PC-9 (cell line): ENCODE data around the gene UQCC5. TPM values are rescaled to one million over a fixed set of nuclear protein-coding genes. Genes with fewer than 3 reads are reported as not detected.

Experiments
- BruUV-seq: library from RNA; stranded (reverse); fragments of 400-500 nt; replicated peaks from 2 replicates; lab custom pipeline; 2021; lab: Mats Ljungman, UMichigan
- CTCF ChIA-PET: fragments of 300-600 bp; sonication (Branson Sonifier 250); formaldehyde crosslinking; loops from one replicate; lab custom pipeline; 2022; ENCODE audit warnings: antibody characterized with exemption; lab: Charles Lee
- POLR2A ChIA-PET: fragments of 300-600 bp; sonication (Branson Sonifier 250); formaldehyde crosslinking; loops from one replicate; lab custom pipeline; 2022; ENCODE audit warnings: antibody characterized with exemption; ENCODE audit not compliant: unreplicated experiment; lab: Charles Lee
- DNase-seq, 2 experiments: peaks; one replicate each; pipeline versions ENCODE4 v3.0.0 to v3.0.0-alpha.2; 2015 to 2022; ENCODE audit warnings: mixed read lengths in 1 of 2
- H2AFZ ChIP-seq: fragments of 200-600 bp; sonication (generic); 2 replicates; pipeline ENCODE4 v1.8.1; 2017; ENCODE audit warnings: antibody characterized with exemption
- H3F3A ChIP-seq: fragments of 200-600 bp; sonication (generic); 2 replicates; pipeline ENCODE4 v1.8.1; 2017; ENCODE audit warnings: antibody characterized with exemption, mild to moderate bottlenecking, low read depth; ENCODE audit not compliant: insufficient read depth
- H3K27ac ChIP-seq: fragments of 200-600 bp; sonication (generic); 2 replicates; pipeline ENCODE4 v1.6.1; 2016; ENCODE audit warnings: mixed run types
- H3K27me3 ChIP-seq: fragments of 200-600 bp; sonication (generic); 2 replicates; pipeline ENCODE4 v1.6.1; 2016; ENCODE audit warnings: low read depth, mixed run types; ENCODE audit not compliant: insufficient read depth
- H3K36me3 ChIP-seq: fragments of 200-600 bp; sonication (generic); 2 replicates; pipeline ENCODE4 v1.6.1; 2016; ENCODE audit warnings: low read depth, mixed run types
- H3K4me1 ChIP-seq: fragments of 200-600 bp; sonication (generic); replicated peaks from 2 replicates; pipeline ENCODE4 v1.6.1; 2016; ENCODE audit warnings: mixed run types; ENCODE audit not compliant: insufficient read depth
- H3K4me2 ChIP-seq: fragments of 200-600 bp; sonication (generic); 2 replicates; pipeline ENCODE4 v1.6.1; 2017; ENCODE audit warnings: mixed run types
- H3K4me3 ChIP-seq: fragments of 200-600 bp; sonication (generic); 2 replicates; pipeline ENCODE4 v1.6.1; 2016; ENCODE audit warnings: mixed run types
- H3K79me2 ChIP-seq: fragments of 200-600 bp; sonication (generic); 2 replicates; pipeline ENCODE4 v1.6.1; 2017; ENCODE audit warnings: low read depth, mixed run types
- H3K9me2 ChIP-seq: fragments of 200-600 bp; sonication (generic); 2 replicates; pipeline ENCODE4 v1.8.1; 2017; ENCODE audit warnings: mild to moderate bottlenecking; ENCODE audit not compliant: insufficient read depth
- H3K9me3 ChIP-seq: fragments of 200-600 bp; sonication (generic); 2 replicates; pipeline ENCODE4 v1.8.1; 2016; ENCODE audit warnings: low read depth; ENCODE audit not compliant: insufficient read depth
- H4K20me1 ChIP-seq: fragments of 200-600 bp; sonication (generic); 2 replicates; pipeline ENCODE4 v1.8.1; 2017; ENCODE audit not compliant: insufficient read depth
- CTCF ChIP-seq: fragments of 200-600 bp; sonication (generic); conservative IDR thresholded peaks from 2 replicates; pipeline ENCODE4 v1.6.1; 2017; ENCODE audit warnings: mixed run types, antibody characterized with exemption, mild to moderate bottlenecking, moderate library complexity
- EZH2 ChIP-seq: fragments of 200-600 bp; sonication (generic); IDR thresholded peaks from 2 replicates; pipeline ENCODE4 v1.8.0; 2017; ENCODE audit warnings: antibody characterized with exemption, low read depth
- intact Hi-C: fragments of 100-400 bp; cut with micrococcal nuclease; formaldehyde crosslinking; loops from one replicate; pipeline ENCODE4 v1.10.0; 2022; ENCODE audit not compliant: unreplicated experiment
- total RNA-seq: library from RNA; stranded (reverse); gene quantifications from 2 replicates; pipeline ENCODE4 v1.2.3, GENCODE V29; 2021

The UQCC5 gene
- total RNA-seq, 1 experiment from 2014 or later: 13.3 TPM

DNA sequence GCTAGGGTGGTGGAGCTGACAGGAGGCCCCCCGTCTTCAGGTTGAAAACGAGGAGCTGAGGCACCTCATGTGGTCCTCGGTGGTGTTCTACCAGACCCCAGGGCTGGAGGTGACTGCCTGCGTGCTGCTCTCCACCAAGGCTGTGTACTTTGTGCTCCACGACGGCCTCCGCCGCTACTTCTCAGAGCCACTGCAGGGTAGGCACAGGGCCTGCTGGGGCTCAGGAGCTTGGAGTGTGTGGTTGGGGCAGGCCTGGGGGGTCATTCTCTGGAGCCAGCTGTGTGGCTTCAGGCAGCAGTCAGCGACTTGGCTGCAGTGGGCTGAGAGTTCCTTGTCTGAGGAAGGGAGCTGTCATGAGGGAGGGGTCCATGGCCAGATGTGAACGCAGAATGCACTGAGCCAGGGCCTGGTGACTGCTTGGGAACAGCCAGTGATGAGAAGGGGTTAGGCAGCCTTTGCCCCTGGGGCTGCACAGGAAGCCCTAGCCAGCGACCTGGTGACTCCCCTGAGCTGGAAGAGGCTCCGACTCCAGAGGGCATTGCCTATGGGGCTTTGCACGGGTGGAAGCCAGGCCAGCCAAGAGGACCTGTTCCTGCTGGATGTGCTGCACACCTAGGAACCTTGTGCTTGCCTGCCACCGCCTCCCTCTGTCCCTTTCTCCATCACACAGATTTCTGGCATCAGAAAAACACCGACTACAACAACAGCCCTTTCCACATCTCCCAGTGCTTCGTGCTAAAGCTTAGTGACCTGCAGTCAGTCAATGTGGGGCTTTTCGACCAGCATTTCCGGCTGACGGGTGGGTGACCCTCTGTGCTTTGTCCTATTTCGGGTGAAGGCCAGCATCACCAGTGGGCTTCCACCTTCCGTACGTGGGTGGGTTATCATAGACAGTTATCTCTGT is 46.1 kb upstream of the UQCC5 start:
- BruUV-seq: no TSS peak
- DNase-seq: no peak
- TF ChIP-seq EZH2 (no peak), CTCF (no peak)
- Histone ChIP-seq H4K20me1 (no peaks in the 10 kb centered on the region), H3K27ac (no peak overlapping the region), H3K36me3 (no peaks in the 10 kb centered on the region), H3K9me3 (no peaks in the 10 kb centered on the region), H3K4me3 (no peak overlapping the region), H3K9me2 (no peaks in the 10 kb centered on the region), H3K79me2 (no peaks in the 10 kb centered on the region), H3K4me1 (no peaks in the 10 kb centered on the region), H2AFZ (no peak overlapping the region), H3F3A (no peaks in the 10 kb centered on the region), H3K4me2 (no peak overlapping the region), H3K27me3 (no peaks in the 10 kb centered on the region)
- intact Hi-C loops: no loop called here
- POLR2A ChIA-PET: interaction anchor here (0.5 to 0.7 kb wide), 2 partner anchors 46 to 448 kb away, joined by 3 read pairs; no protein-coding TSS in a partner anchor
- CTCF ChIA-PET: no interaction called here

DNA sequence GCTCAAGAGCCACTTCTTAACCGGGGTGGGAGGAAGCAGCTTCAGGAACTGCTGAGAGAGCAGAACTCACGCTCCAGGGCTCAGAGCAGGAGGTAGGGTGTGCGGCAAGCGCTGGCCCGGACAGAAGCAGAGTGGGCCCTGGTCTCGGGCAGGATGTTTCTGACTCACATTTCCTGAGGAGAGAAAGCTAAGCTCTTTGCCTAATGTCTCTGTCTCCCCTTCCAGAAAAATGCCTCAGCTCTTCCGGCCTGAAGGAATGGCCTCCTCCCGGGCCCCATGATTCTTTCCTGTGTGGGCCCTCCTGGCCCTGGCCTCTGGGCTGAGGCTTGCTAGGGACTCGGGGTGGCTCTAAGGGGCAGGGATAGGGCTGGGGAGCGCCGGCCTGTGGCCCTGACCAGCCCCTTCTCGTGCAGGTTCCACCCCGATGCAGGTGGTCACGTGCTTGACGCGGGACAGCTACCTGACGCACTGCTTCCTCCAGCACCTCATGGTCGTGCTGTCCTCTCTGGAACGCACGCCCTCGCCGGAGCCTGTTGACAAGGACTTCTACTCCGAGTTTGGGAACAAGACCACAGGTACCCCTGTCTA is 45.4 kb upstream of the UQCC5 start:
- Histone ChIP-seq H3K36me3 (no peaks in the 10 kb centered on the region), H3K9me2 (no peaks in the 10 kb centered on the region), H3K4me1 (no peaks in the 10 kb centered on the region), H4K20me1 (no peaks in the 10 kb centered on the region), H3K4me3 (no peak overlapping the region), H3K9me3 (no peaks in the 10 kb centered on the region), H3F3A (no peaks in the 10 kb centered on the region), H3K27me3 (no peaks in the 10 kb centered on the region), H3K4me2 (no peak overlapping the region), H3K79me2 (no peaks in the 10 kb centered on the region), H3K27ac (no peak overlapping the region), H2AFZ (no peak overlapping the region)
- CTCF ChIA-PET: no interaction called here
- TF ChIP-seq EZH2 (no peak), CTCF (no peak)
- DNase-seq: no peak
- no TSS peak for BruUV-seq
- intact Hi-C loops: no loop called here
- POLR2A ChIA-PET: no interaction called here

DNA sequence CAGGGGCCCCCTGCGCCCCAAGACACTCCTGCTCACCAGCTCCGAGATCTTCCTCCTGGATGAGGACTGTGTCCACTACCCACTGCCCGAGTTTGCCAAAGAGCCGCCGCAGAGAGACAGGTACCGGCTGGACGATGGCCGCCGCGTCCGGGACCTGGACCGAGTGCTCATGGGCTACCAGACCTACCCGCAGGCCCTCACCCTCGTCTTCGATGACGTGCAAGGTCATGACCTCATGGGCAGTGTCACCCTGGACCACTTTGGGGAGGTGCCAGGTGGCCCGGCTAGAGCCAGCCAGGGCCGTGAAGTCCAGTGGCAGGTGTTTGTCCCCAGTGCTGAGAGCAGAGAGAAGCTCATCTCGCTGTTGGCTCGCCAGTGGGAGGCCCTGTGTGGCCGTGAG is 44.3 kb upstream of the UQCC5 start:
- no peak overlapping the region for H3K27ac ChIP-seq
- H3K9me2 ChIP-seq: no peaks in the 10 kb centered on the region
- TF ChIP-seq EZH2 (no peak), CTCF (no peak)
- no TSS peak for BruUV-seq
- no peak for DNase-seq
- no peaks in the 10 kb centered on the region for H3K36me3 ChIP-seq
- CTCF ChIA-PET: no interaction called here
- POLR2A ChIA-PET: no interaction called here
- H3K4me2 ChIP-seq: no peak overlapping the region
- no peaks in the 10 kb centered on the region for H4K20me1 ChIP-seq
- H3K79me2 ChIP-seq: no peaks in the 10 kb centered on the region
- no peaks in the 10 kb centered on the region for H3K4me1 ChIP-seq
- no peaks in the 10 kb centered on the region for H3K27me3 ChIP-seq
- no peak overlapping the region for H3K4me3 ChIP-seq
- no peaks in the 10 kb centered on the region for H3K9me3 ChIP-seq
- intact Hi-C loops: no loop called here
- H3F3A ChIP-seq: no peaks in the 10 kb centered on the region
- H2AFZ ChIP-seq: no peak overlapping the region
